ENCODE measurements around the gene C1orf232.

C1orf232 gene

DNA sequence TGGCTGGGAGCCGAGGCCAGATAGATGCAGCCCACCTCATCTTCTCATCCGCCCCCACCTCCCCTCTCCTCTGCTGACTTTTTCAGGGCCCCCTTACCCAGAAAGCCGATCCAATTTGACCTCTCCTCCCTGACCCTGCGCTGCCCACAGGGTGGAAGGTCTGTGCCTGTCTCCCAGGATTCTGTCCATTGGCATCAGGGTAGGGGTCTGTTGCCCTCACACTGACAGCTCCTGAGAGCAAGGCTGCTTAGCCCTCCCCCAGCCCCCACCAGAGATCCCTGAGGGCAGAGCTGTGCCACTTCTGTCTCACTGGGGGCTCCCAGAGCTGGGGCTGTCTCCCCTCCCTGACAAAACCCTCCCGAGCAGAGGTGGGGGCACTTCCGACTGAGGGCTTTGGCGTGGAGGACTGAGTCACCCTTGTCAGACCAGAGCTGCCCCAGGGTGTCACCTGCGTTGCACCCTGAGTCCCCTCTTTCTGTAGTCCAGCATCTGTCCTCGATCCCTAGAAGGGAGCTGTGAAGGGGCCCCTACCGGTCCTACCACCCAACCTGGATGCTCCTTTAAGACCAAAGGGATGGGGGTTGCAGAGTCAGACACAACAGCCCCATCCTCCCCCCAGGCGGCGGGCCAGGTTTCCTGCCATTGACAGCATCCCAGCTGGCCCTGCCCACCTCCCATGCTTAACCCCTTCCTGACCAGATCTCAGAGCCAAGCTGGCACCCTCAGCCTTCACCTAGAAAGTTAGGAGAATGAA, 12.3 kb downstream of the C1orf232 start:
- FAIRE-seq: no peak

DNA sequence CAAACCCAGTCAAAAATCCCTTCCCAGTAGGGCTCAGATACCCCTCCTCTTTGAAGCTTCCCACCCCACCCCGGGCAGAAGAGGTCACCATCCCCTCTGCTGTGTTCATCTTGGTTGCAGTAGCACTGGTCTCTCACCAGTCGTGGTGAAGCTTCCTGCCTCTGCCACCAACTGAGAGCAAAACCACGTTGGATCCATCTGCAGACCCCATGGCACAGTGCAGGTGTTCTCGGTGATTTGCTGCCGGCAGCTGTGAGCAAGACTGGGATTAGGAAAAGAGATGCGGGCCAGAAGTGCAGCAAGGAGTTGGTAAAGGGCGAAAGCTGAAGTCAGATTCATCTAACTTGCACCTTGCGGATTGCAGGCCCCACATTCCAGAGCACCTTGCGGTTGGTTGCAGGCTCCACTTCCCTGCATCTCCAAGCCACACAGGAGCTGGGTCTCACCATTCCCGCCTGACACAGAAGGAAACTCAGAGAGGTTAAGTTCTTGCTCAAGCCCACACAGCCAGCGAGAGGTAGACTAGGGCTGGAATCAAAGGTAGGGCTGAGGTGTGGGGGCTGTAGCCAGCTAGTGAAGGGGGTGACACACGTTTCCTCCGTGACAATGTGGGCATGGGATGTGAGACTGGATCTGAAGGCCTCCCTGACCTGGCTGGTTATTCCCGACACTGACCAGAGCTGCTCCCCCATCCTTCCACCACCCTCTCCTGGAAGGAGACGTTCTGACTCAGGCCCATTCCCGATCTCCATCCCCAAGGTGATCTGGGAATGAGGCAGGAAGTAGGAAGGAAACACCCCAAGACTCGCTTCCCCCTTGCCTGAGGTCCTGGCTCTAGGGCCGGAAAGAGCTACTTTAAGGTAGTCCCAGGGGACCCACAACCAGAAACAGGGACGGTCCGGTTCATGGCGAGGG, 13.1 kb downstream of the C1orf232 start:
- no peak for FAIRE-seq

DNA sequence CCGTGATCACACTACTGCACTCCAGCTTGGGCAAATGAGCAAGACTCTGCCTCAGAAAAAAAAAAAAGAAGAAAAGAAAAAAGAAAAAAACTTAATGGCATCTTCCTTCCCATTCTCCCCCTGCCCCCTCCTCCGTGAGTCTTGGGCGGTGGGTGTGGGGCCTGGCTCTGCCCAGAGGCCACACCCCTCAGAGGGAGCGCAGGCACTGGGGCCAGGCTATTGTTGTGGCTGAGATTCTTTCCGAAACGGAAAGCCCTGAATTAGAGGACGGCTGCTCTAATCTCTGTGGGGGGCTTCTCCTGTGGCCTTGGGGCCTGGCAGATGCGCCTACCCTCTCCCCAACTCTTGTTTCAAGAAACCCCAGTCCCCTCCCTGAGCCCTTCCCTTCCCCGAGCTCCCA, 14.0 kb downstream of the C1orf232 start:
- FAIRE-seq: no peak

DNA sequence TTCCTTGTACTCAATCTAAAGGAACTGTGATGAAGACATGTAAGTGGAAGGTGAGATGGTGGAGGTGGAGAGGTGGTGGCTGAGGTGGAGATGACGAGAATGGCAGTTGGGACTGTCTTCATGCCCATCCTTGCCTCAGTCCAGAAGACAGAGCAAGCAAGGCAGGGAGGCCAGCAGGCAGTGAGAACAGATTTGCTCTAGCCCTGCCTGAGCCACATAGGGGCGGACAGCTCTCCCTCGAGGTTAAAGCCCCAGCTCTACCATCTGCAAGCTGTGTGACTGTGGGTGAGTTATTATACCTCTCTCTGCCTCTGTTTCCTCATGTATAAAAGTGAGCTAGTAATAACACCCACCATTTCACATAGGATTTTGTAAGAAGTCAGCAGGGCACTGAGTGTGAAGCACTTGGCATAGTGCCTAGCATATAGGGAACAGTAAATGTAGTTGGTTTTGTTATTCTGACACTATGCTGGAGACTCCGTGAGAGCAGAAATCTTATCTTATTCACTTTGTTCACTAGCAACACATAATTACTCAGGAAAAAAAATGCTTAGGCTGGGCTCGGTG, 14.7 kb downstream of the C1orf232 start:
- no peak for FAIRE-seq

DNA sequence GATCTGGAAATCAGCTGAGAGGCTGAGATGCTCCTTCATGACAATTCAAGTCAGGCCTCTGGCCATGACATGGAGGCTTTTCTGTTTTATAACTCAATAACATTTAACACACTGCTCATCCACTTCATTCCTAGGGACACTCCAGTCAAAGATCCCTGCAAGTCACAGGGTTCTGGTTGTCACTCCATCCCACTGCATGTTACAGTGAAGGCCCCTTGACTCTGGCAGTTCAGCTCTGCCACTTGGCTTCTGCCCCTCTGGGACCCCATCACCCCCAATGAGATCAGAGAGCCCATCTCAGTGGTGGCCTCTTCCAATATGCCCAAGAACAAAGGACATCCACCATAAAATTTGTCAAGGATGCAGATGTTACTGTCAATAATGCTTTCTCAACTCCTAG, 19.9 kb downstream of the C1orf232 start:
- no peak for FAIRE-seq

DNA sequence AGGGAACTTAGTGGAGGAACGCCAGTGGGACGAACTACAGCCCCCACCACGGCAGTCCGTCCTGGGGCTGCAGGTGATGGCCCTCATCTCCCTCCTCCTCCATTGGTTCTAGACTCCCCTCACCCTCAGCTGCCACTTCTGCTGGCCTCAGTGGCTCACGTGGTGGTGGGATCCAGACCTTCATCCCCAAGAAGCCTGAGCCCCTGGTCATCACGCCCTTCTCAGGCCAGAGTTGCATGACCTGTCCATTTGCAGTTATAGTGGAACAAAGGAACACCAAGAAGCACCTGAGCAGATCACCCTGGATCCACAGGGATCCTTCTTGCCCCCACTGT, 22.8 kb downstream of the C1orf232 start:
- FAIRE-seq: no peak

DNA sequence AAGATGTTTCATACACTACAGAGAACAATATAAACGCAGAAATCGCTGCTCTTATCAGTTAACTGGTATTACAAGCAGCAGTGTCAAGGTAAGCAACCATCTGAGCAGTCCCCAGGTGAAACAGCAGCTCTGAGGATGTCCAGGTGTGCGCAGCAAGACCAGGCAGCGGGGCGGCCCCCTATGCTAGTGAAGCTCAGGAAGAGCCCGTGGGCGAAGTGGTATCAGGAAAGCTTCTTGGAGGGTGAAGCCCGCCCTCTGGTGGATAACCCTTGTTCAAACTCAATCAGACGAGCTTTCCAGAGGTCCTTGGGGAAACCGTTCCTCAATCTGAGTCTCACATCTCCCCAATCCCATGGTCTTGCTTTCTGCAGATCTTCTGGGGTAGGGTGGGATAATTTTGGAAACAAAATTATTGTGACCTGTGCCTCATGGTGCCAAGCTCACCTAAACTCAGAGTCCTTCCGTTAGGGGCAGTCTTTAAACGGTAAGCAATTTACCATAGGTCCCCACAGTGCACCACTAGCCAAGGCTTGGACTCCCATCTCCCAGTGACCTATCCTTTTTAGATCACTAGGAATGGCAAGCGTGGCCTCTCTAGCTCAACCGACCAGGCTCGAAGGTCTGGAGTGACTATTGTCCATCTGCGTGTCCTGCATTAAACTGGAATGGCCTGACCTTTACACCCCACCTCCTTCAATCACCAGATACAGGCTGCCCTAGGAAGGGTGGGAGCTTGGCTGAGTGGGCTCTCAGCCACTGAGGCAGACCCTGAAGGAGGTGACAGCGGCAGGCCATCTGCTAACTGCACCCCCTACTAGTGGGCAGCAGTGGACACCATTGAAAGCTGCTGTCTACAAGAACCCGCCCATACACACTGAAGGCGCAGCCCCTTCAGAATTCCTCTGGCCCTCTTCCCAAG, 23.5 kb downstream of the C1orf232 start:
- peak; percentile 36 for FAIRE-seq

DNA sequence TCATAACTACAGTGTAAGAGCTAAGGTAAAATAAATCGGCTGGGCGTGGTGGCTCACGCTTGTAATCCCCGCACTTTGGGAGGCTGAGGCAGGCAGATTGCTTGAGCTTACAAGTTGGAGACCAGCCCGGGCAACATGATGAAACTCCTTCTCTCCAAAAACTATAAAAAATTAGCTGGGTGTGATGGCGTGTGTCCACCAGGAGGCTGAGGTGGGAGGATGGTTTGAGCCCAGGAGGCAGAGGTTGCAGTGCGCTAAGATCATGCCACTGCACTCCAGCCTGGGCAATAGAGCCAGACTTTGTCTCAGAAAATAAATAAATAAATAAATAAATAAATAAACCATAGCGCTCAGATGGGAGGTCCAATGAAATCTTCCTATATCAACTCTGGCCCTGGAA, 26.6 kb downstream of the C1orf232 start:
- FAIRE-seq: no peak

DNA sequence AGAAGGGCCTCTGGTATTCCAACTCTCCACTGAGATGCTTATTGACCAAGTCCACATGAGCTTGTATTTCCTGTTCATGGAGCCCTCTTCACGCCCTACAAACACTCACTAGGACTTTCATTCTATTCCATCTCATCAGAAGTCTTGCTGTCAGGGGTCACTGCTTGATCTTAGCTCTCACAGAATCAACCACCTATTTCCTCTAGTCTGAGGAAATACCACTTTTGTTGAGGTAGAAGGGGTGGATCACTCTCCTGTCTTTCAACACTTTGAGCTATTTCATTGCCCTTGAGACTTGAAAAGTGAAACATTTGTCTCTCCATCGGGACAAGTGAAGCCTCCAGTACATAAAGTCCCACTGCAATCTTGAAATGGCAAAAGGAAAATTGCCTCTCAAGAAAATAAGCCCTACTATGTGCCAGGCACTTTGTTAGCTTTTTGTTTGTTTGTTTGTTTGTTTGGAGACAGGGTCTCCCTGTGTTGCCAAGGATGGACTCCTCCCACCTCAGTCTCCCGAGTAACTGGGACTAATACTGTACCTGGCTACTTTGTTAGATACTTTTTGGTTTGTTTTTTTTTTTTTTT, 29.7 kb downstream of the C1orf232 start:
- FAIRE-seq: no peak

DNA sequence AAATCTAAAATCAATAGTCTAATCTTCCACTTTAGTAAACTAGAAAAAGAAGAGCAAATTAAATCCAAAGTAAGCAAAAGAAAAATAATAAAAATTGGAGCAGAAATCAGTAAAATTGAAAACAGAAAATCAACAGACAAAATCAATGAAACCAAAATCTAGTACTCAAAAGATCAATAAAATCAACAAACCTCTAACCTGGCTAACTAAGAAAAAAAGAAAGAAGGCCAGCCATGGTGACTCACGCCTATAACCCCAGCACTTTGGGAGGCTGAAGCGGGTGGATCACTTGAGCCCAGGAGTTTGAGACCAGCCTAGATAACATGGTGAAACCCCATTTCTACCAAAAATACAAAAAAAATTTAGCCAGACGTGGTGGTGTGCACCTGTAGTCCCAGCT, 34.3 kb downstream of the C1orf232 start:
- no peak for FAIRE-seq

DNA sequence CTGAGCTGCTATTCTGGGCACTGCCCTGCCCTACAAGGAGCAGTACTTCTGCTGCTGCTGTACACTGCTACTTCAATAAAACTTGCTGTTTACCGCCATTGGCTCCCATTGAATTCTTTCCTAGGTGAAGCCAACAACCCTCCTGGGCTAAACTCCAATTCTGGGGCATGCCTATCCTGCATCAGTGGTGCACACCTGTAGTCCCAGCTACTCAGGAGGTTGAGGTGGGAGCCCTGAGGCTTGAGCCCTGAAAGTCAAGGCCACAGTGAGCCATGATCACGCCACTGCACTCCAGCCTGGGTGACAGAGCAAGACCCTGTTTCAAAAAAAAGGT, 36.0 kb downstream of the C1orf232 start:
- FAIRE-seq: no peak

DNA sequence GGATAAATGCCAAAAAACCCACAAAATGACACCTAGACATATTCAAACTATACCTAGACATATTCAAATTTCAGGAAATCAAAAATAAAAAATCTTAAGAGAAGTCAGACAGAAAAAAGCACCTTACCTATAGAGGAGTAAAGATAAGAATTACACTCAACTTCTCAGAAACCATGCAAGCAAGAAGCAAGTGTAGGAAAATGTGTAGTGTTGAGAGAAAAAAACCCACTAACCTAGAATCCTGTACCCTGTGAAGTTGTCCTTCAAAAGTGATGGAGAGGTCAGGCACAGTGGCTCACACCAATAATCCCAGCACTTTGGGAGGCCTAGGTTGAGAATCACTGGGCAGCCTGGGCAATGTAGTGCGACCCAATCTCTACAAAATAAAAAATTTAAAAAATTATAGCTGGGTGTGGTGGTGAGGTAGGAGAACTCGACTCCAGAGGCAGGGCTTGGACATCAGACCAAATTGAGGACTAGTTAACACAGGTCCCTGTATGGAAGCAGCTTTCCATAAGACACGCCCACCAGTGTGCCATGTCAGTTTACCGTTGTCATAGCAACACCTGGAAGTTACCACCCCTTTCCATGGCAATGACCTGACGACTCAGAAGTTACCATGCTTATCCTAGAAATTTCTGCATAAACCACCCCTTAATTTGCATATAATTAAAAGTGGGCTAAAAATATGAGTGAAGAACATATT, 36.5 kb downstream of the C1orf232 start:
- no peak for FAIRE-seq

DNA sequence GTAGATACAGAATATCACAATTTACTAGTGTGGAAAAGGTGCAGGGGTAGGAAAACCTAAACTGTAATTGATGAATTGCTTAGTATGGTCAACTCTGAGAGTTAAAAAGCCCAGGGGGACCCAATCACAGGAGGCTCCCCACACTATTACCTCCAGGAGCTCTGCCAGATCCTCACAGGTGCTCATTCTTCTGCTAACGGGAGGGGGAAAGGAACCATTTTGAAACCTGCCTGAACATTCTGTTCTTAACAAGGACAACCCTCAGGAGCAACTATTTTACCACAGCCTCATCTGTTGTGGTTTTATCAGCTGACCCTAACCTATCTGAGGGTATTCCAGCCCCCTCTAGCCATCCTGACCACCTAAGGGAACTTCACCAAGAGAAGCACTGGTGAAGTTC, 38.1 kb downstream of the C1orf232 start:
- FAIRE-seq: no peak

DNA sequence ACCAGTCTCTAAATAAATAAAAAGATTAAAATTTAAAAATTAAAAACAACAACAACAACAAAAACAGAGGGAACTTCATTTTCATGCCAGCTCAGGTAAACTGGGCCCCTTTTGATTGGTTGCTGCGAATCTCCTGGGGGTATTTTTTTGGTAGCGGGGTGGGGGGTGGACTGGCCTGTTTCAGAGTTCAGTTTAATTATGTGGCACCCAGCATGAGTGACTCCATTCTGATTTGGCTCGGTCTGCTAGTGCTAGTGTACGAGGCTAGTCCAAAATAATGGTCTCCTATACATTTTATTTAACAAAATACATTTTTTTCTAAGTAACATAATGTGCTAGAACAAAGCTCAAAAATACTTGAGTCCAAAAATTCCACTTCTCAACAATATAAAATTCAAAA, 39.0 kb downstream of the C1orf232 start:
- FAIRE-seq: no peak

DNA sequence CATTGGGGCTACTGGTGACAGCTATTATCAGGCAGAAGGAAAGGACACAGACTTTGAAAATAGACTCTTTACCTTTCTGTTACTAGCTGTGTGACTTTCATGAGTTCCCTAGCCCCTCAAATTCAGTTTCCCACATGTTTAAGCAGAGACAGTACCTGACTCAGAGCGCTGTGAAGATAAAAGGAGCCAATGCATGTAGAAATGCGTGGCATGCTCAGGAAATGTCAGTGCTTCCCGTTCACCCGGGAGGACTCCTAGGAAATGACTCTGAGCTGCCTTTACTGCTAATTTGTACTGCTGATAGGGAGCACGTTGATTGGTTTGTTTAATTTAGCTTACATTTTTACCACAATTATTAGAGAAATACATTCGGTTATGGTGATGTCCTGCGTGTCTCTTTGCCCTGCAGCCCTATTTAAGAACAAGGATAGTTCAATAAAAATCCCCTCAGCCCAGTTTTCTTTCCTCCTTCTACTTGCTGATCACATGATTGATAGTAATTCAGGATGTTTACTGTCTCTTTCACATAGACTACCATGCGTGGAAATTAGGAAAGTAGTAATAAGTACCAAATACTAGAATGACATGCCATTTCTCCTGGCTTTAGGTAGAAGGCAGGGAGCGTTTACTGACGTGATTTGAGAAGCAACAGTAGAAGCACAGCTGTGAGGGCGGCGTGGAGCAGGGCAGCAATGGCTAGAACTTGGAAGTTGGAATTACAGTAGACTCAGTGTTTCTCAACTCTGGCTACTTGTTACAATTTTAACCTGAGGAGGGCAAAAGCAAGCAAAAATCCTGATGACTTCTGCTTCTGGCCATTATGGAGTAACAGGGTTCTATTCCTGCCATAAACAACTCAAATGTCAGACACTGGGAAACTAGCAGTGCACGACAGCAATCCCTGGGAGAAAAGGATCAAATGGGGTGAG, 41.3 kb downstream of the C1orf232 start:
- no peak for FAIRE-seq

DNA sequence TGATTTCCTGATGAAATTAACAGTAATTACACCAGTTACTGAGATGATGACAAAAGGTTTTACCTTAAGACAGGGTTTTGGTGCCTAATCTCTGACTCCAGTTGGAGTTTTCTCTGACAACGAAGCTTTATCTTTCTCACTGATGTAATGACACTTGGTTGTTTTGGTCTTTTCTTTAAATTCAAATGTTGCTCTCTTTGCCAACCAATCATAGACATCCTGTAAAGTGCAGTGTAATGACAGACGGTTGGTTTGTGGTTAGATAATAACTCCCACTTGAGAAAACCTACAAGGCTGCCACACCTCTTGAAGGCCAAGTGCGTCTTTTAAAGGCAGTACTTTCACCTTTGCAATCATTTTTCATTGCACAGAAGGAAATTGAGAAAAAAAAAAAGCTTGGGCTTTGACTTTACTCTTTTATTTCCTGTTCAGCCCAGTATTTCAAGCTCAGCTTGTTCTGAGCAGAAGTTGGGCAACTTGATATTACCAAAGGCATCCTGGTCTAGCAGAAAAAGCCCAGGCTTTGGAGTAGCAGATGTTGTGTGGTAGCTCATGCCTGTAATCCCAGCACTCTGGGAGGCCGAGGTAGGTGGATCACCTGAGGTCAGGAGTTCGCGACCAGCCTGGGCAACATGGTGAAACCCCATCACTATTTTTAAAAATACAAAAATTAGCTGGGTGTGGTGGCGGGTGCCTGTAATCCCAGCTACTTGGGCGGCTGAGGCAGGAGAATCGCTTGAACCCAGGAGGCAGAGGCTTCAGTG, 42.3 kb downstream of the C1orf232 start:
- FAIRE-seq: no peak

DNA sequence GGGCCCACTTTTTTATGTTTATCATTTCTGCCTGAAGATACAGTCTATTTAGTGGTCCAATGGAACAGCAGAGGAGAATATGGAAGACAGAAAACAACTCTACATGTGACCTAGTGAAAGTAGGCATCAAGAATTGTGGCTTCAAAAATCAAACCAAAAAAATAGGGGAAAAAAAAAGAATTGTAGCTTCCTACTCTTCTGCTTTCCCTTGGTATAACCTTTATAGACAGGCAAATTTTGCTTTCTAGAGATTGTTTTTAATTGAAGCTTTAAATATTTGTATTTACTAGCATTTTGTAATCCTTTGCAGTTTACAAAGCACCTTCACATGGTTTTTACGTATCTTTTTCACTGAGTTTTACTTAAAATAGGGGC, 42.8 kb downstream of the C1orf232 start:
- no peak for FAIRE-seq

DNA sequence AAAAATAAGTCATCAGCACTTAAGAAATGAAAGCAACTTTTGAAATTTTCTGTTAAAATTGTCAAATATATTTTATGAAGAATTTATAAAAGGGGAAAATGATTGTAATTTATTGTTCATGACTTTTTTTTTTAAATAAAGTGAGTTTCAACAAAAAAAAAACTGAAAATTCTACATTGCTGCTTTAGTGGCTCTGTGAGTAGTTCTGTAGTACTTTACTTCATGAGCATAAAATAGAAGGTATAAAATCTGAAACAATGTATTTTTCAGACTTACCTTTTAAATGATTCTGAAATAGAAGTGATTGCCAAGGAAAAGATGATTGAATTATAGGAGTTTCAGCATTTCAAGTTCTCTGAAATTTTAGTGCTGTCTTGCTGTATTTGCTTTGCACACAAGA, 43.4 kb downstream of the C1orf232 start:
- no peak for FAIRE-seq

DNA sequence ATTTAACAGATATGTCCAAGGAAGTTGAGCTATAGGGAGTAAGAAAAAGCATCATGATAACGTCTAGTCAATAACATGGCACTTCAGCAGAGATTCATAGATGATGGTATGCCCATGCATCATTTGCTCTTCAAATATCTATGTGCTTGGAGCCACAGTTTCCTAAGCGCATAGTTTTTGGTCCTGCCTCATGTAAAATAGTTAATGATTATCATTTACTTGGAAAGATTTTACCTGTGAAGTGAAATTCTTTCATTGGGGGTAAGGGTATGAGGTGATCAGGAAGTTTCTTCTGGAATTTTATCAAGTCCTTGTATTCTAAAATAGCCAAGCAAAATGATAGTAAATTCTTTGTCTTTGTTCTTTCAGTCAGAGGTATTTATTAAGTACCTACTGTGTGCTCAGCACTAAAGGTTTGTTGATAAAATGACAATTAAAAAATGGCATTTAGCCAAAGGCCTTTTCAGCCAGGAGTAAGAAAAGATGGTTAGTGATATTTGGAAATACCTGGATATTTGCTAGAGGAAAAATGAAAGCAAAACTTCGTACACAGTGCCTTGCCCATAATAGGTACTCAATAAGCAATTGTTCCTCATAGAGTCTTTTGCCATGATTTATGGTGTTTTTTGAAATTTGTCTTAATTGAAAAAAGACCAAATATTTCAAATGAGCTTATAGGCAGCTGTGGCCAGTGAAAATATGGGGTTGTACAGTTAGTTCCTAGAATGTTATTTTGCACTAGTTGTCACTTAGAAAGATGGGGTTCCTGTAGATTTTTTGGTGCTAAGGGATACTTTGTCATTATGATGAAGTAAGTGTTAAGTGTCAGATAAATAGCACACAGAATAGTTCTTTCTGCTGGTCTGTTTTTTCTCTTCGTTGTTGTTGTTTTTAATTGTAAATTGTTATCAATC, 44.1 kb downstream of the C1orf232 start:
- no peak for FAIRE-seq

Data from TTC549 (cell line).